Measurements from ENCODE around the gene B4GALT3.

- no peak for TF ChIP-seq CTCF (IDR thresholded peaks at IDR 0.05)
- TF ChIP-seq POLR2A (IDR thresholded peaks at IDR 0.05): no peak
Measured at GRCh38 chr1:161140755-161141400, 36.4 kb downstream of the B4GALT3 start.
